Breast epithelium (tissue), 3 donors: ENCODE results near the gene KRT34.

Experiments
- CTCF ChIP-seq, 3 donors: fragments of 450-650 bp; IDR thresholded peaks; one replicate each; pipeline ENCODE4 v1.5.1; 2016 to 2017; ENCODE audit warnings: antibody characterized with exemption in 3 of 3, mild to moderate bottlenecking in 3 of 3, moderate library complexity in 3 of 3
- POLR2A ChIP-seq: fragments of 450-650 bp; IDR thresholded peaks from one replicate; pipeline ENCODE4 v1.6.1; 2016; ENCODE audit warnings: antibody characterized with exemption, mild to moderate bottlenecking, moderate library complexity
- POLR2AphosphoS5 ChIP-seq, 3 donors: sonication (generic); formaldehyde crosslinking; IDR thresholded peaks; one replicate each; pipeline ENCODE4 v1.6.1; 2017; ENCODE audit warnings: antibody characterized with exemption in 3 of 3

- TF ChIP-seq CTCF (IDR thresholded peaks at IDR 0.05) (no peak), POLR2AphosphoS5 (IDR thresholded peaks at IDR 0.05) (no peak), POLR2A (no peak)
Measured at GRCh38 chr17:41428591-41429291, 46.6 kb upstream of the KRT34 start.
